Measurements from ENCODE around the gene RAP2B.
"Not testable (repeated sequence)": the region's sequence is repeated elsewhere in the genome, so short reads cannot be mapped to it uniquely, and the experiment has no call there.

The RAP2B gene

GRCh38 chr3:153161714-153162512 is at the start of gene RAP2B:
TSS of gene RAP2B (plus strand) at chr3:153162226. CDS start at chr3:153162694, 468 bp downstream.
- DNase-seq (ENCODE audit: low spot score): peak; percentile 96
- no peak for TF ChIP-seq CTCF (IDR thresholded peaks at IDR 0.05; ENCODE audit: extremely low read depth, missing control alignments)

DNA sequence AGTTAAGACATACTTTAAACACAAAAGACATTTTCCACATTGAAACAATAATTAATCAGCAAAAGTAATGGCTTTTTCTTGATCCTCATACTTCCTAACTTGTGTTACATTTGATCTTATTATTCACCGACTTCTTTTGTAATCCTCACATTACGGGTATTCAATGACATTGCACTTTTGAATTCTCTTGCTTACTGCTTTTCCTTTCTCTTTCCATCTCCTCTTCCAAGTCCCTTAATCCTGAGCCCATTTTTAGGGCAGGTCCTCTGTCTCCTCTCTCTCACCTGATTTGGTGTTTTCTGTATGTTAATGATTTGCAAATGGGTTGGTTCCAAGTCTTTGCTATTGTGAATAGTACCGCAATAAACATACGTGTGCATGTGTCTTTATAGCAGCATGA is 48.5 kb upstream of the RAP2B start:
- DNase-seq (ENCODE audit: low spot score): no peak

GRCh38 chr3:153114270-153114669 is 47.8 kb upstream of the RAP2B start:
- DNase-seq (ENCODE audit: low spot score): not testable (repeated sequence)

More for the DNA sequence above, 48.5 kb upstream of the RAP2B start:
- TF ChIP-seq CTCF (IDR thresholded peaks at IDR 0.05; ENCODE audit: extremely low read depth, missing control alignments): no peak

DNA sequence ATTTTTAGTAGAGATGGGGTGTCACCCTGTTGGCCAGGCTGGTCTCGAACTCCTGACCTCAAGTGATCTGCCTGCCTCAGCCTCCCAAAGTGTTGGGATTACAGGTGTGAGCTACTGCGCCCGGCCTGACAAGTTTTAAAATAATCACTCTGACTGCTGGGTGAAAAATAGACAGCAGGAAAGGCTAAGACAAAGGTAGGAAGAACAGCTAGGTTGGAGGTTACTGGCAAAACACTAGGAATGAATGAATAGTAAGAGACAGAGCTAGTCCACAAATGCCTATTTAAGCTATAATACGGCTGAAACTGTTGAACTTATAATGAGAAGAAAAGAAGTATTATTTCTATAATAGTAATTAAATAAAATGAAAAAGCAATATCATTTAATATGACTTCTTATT is 46.7 kb upstream of the RAP2B start:
- no peak for DNase-seq (ENCODE audit: low spot score)
- no peak for TF ChIP-seq CTCF (IDR thresholded peaks at IDR 0.05; ENCODE audit: extremely low read depth, missing control alignments)

DNA sequence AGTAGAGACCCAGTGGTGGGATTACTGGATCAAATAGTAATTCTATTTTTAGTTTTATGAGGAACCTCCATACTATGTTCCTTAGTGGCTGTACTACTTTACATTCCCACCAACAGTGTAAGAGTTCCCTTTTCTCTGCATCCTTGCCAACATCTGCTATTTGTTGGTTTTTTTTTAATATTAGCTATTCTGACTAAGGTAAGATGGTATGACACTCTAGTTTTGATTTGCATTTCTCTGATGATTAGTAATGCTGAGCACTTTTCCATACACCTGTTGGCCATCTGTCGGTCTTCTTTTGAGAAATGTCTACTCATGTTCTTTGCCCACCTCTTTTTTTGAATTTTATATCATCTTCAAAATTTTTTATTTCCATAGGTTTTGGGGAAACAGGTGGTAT is 34.2 kb upstream of the RAP2B start:
- DNase-seq (ENCODE audit: low spot score): no peak
- TF ChIP-seq CTCF (IDR thresholded peaks at IDR 0.05; ENCODE audit: extremely low read depth, missing control alignments): no peak

- no peak for DNase-seq (ENCODE audit: low spot score)
- no peak for TF ChIP-seq CTCF (IDR thresholded peaks at IDR 0.05; ENCODE audit: extremely low read depth, missing control alignments)
Observed at GRCh38 chr3:153129426-153129825, 32.6 kb upstream of the RAP2B start.

GRCh38 chr3:153129866-153130265 is 32.2 kb upstream of the RAP2B start:
- no peak for DNase-seq (ENCODE audit: low spot score)
- TF ChIP-seq CTCF (IDR thresholded peaks at IDR 0.05; ENCODE audit: extremely low read depth, missing control alignments): no peak
